ENCODE results near the gene DNAJA2. TPM values are rescaled to one million over a fixed set of nuclear protein-coding genes. Genes with fewer than 3 reads are reported as not detected.

Gene DNAJA2
- total and polyA plus RNA-seq, 2 donors (not counting 3 experiments of a cell fraction or from before 2014, with no cell fraction given) = 6.4 to 61.4 TPM

Other genes starting within 250 kb of the DNAJA2 start
- not detected in 2 replicates for gene MYLK3, start 225.3 kb downstream of the DNAJA2 start, total RNA-seq
- gene MYLK3, start 225.3 kb downstream of the DNAJA2 start, polyA plus RNA-seq = 0.02 TPM in 1 of 2 replicates, not detected in the other
- gene C16orf87, start 142.5 kb downstream of the DNAJA2 start, total RNA-seq = 8.5 and 11.1 TPM in 2 replicates
- 1.6 and 2.4 TPM in 2 replicates for gene C16orf87, start 142.5 kb downstream of the DNAJA2 start, polyA plus RNA-seq
- 16.1 and 17.9 TPM in 2 replicates for gene GPT2, start 89.3 kb downstream of the DNAJA2 start, total RNA-seq
- gene GPT2, start 89.3 kb downstream of the DNAJA2 start, polyA plus RNA-seq = 10.8 and 13.1 TPM in 2 replicates
- 24.8 and 27.6 TPM in 2 replicates for gene NETO2, start 170.3 kb upstream of the DNAJA2 start, total RNA-seq
- 15.5 and 18.4 TPM in 2 replicates for gene NETO2, start 170.3 kb upstream of the DNAJA2 start, polyA plus RNA-seq